Measurements from ENCODE around the gene GALNT9.

DNA sequence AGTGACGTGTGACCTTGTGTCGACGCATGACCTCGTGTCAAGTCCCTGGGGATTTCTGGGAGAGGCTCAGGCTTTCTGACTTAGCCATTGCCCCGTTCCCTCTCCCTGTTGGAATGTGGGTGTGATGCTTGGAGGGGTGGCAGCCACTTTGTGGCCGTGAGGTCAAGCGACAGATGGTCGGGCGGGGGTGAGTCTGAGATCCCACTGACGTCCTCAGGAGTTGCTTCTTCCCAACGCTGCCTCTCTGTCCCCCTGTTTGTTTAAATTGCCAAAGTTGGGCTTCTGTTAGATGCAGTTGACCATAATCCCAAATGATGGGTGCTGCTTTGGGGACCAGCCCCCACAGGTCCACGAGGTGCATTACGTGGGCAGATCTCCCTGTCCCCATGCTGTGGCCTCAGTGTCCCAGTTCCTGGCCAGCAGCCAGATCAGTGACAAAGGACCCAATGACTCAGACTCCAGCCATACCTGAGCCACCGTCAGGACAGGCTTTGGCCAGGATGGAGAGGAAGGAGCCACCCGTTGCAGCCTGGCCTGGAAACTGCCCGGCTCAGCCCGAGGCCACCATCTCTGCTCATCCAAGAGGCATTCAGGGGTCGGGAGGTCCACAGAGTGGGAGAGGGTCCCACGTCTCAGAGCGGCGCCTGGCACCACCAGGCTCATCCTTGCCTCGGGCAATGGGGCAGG lies 34.4 kb upstream of the GALNT9 start:
- TF ChIP-seq POLR2A (IDR thresholded peaks at IDR 0.05) (no peak), POLR2AphosphoS5 (IDR thresholded peaks at IDR 0.05) (no peak)
- TF ChIP-seq, protein P1, sequence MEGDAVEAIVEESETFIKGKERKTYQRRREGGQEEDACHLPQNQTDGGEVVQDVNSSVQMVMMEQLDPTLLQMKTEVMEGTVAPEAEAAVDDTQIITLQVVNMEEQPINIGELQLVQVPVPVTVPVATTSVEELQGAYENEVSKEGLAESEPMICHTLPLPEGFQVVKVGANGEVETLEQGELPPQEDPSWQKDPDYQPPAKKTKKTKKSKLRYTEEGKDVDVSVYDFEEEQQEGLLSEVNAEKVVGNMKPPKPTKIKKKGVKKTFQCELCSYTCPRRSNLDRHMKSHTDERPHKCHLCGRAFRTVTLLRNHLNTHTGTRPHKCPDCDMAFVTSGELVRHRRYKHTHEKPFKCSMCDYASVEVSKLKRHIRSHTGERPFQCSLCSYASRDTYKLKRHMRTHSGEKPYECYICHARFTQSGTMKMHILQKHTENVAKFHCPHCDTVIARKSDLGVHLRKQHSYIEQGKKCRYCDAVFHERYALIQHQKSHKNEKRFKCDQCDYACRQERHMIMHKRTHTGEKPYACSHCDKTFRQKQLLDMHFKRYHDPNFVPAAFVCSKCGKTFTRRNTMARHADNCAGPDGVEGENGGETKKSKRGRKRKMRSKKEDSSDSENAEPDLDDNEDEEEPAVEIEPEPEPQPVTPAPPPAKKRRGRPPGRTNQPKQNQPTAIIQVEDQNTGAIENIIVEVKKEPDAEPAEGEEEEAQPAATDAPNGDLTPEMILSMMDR (IDR thresholded peaks at IDR 0.05): no peak
